Pancreas (tissue), 10 donors: Measurements from ENCODE around the gene PLAGL1. TPM values are rescaled to one million over a fixed set of nuclear protein-coding genes. Genes with fewer than 3 reads are reported as not detected.
"Not testable (repeated sequence)": the region's sequence is repeated elsewhere in the genome, so short reads cannot be mapped to it uniquely, and the experiment has no call there.

Experiments
- ATAC-seq, 4 donors: fragments of 200-7000 bp; cut with Tn5 transposase; one replicate each; pipeline versions ENCODE4 v1.8.0 to v1.9.1; 2020; ENCODE audit warnings: mild to moderate bottlenecking in 4 of 4, moderate library complexity in 4 of 4
- DNase-seq, 6 donors: peaks; one replicate each; pipeline ENCODE4 v3.0.0-alpha.2; 2020
- FAIRE-seq: peaks from 2 replicates; lab custom pipeline; 2012; peaks lifted over from hg19 to GRCh38; lab: Jason Lieb, UNC
- H3K27ac ChIP-seq, 4 donors: fragments of 200-600 bp; sonication (generic); 1 replicate in 3 of 4; 2 replicates in 1 of 4; pipeline versions ENCODE4 v1.5.0 to v1.8.0; 2020
- H3K27me3 ChIP-seq, 4 donors: fragments of 200-600 bp; one replicate each; pipeline ENCODE4 v1.8.0; 2021
- H3K36me3 ChIP-seq, 3 donors: fragments of 200-600 bp; sonication (generic) in 1 of 3; one replicate each; pipeline versions ENCODE4 v1.5.0 to v1.8.0; 2020 to 2021
- H3K4me1 ChIP-seq, 3 donors: fragments of 200-600 bp; one replicate each; pipeline ENCODE4 v1.8.0; 2021
- H3K4me3 ChIP-seq, 4 donors: fragments of 200-600 bp; sonication (generic) in 2 of 4; one replicate each; pipeline versions ENCODE4 v1.5.0 to v1.8.0; 2020 to 2021
- H3K9me3 ChIP-seq, 4 donors: fragments of 200-600 bp; one replicate each; pipeline ENCODE4 v1.8.0; 2021
- WGBS, 2 donors: extraction: QIAGEN DNeasy Blood & Tissue Kit; methylation state at CpG; one replicate each; pipeline ENCODE4 v1.1.7; 2013; 5-methylcytosine and 5-hydroxymethylcytosine counted together
- intact Hi-C, 3 donors: fragments of 100-400 bp; cut with DNase I; formaldehyde crosslinking; loops; one replicate each; pipeline versions ENCODE4 v1.11.1 to v1.14.2; 2022
- polyA plus RNA-seq, 2 donors: library from polyadenylated mRNA; stranded (reverse); fragments of 200-250 nt; gene quantifications; one replicate each; pipeline ENCODE4 v1.2.3, GENCODE V29; 2013
- total RNA-seq, 6 donors: library from RNA; stranded (reverse); fragmentation: NEBNext Ultra II Directional in 4 of 6; extraction: Animal tissue kit (Norgen Biotek cat#: 25700) in 4 of 6; gene quantifications; one replicate each; pipeline versions ENCODE4 v1.2.1 to v1.2.4, GENCODE V29; 2021 to 2023
- TF ChIP-seq, protein P1 (sequence below), 4 donors: fragments of 200-600 bp; sonication (generic) in 3 of 4; IDR thresholded peaks; one replicate each; pipeline versions ENCODE4 v1.5.0 to v1.8.0; 2021; ENCODE audit warnings: antibody characterized with exemption in 4 of 4
- donor health status: healthy with polysubstance abuse.
- donor health status: DM: no; HTN: no; CAD: no; lungs with moderate emphysema.
- donor health status: DM: no; HTN: no; CAD: no.
- donor health status: control.
- donor health status: control.
- donor health status: Bipolar disorder and iron deficiency.
- donor health status: DM: yes; HTN: yes; CAD: no.
- donor health status: DM: no; HTN: no; CAD: no.
- donor health status: DM: no; HTN: no; CAD: no.
- donor health status: DM: yes; HTN: yes; CAD: no.

The PLAGL1 gene
- total and polyA plus RNA-seq, 8 donors = 12.5 to 31.6 (median 15.8) TPM

DNA sequence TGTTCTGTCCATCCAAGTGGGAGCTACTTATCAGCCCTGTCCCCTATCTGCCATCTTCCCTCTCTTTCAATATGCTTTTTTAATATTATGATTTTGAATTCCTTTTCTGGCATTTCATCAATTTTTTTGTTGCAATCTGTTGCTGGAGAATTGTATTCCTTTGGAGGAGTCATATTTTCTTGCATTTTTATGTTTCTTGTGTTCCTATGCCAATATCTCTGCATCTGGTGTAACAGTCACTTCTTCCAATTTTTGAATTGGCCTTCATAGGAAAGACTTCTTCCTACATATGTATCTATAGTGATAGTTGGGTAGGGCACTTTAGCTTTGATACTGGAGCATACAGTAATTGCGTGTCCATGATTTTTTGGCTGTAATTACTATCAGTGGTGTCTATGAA is 73.7 kb downstream of the PLAGL1 start:
- TF ChIP-seq, protein P1, sequence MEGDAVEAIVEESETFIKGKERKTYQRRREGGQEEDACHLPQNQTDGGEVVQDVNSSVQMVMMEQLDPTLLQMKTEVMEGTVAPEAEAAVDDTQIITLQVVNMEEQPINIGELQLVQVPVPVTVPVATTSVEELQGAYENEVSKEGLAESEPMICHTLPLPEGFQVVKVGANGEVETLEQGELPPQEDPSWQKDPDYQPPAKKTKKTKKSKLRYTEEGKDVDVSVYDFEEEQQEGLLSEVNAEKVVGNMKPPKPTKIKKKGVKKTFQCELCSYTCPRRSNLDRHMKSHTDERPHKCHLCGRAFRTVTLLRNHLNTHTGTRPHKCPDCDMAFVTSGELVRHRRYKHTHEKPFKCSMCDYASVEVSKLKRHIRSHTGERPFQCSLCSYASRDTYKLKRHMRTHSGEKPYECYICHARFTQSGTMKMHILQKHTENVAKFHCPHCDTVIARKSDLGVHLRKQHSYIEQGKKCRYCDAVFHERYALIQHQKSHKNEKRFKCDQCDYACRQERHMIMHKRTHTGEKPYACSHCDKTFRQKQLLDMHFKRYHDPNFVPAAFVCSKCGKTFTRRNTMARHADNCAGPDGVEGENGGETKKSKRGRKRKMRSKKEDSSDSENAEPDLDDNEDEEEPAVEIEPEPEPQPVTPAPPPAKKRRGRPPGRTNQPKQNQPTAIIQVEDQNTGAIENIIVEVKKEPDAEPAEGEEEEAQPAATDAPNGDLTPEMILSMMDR (IDR thresholded peaks at IDR 0.05) = no peak
- Histone ChIP-seq H3K9me3 (no peaks in the 10 kb centered on the region), H3K27ac (no peak overlapping the region), H3K4me1 (no peaks in the 10 kb centered on the region), H3K4me3 (no peak overlapping the region), H3K36me3 (no peaks in the 10 kb centered on the region), H3K27me3 (no peaks in the 10 kb centered on the region)
- DNase-seq (no peak), FAIRE-seq (no peak), ATAC-seq (no peak)
- 87 to 91% methylated on average over 1 of the region's 1 CpG for WGBS, 2 donors
- intact Hi-C loops = no loop called here

DNA sequence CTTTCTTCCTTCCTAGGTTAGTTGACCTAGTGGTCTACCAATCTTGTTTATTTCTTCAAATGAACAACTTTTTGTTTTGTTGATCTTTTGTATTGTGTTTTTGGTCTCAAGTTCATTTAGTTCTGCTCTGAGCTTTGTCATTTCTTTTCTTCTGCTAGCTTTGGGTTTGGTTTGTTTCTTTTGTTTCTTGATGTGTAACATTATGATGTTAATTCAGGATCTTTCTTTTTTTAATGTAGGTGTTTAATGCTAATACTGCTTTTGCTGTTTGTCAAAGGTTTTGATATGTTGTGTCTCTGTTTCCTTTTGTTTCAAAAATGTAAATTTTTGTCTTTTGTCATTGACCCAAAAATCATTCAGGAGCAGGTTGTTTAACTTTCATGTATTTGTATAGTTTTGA is 78.1 kb downstream of the PLAGL1 start:
- no peak overlapping the region for H3K4me3 ChIP-seq
- H3K36me3 ChIP-seq = no peaks in the 10 kb centered on the region
- FAIRE-seq (no peak), ATAC-seq (no peak), DNase-seq (no peak)
- H3K4me1 ChIP-seq = no peaks in the 10 kb centered on the region
- no peaks in the 10 kb centered on the region for H3K27me3 ChIP-seq
- no peak overlapping the region for H3K27ac ChIP-seq
- no peaks in the 10 kb centered on the region for H3K9me3 ChIP-seq
- TF ChIP-seq, protein P1 (IDR thresholded peaks at IDR 0.05) = no peak
- intact Hi-C loops = no loop called here

DNA sequence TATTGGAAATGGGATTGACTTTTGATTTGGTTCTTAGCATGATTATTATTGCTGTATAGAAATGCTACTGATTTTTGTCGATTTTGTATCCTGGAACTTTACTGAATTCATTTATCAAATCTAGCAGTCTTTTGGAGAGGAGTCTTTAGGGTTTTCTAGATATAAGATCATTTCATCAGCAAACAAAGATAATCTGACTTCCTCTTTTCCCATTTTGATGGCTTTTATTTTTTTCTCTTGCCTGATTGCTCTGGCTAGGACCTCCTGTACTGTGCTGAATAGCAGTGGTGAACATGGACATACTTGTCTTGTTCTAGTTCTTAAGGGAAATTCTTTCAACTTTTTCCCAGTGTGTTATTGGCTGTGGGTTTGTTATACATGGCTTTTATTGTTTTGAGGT is 79.2 kb downstream of the PLAGL1 start:
- 83 to 97% methylated on average over 1 of the region's 1 CpG for whole genome bisulfite sequencing, 2 donors
- no peaks in the 10 kb centered on the region for H3K27me3 ChIP-seq
- TF ChIP-seq, protein P1 (IDR thresholded peaks at IDR 0.05) = no peak
- H3K9me3 ChIP-seq = no peaks in the 10 kb centered on the region
- FAIRE-seq = no peak
- H3K4me1 ChIP-seq = no peaks in the 10 kb centered on the region
- ATAC-seq = no peak
- no peak overlapping the region for H3K27ac ChIP-seq
- DNase-seq = no peak
- intact Hi-C loops = no loop called here
- H3K36me3 ChIP-seq = no peaks in the 10 kb centered on the region
- H3K4me3 ChIP-seq = no peak overlapping the region

DNA sequence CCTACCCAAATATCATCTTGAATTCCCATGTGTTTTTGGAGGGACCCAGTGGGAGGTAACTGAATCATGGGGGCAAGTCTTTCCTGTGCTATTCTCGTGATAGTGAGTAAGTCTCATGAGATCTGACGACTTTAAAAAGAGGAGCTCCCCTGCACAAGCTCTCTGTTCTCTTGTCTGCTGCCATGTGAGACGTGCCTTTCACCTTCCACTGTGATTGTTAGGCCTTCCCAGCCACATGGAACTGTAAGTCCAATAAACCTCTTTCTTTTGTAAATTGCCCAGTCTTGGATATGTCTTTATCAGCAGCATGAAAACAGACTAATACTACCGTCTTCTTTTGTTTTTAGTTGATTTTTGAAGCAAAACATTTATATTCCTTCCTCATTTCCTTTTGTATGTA is 91.0 kb downstream of the PLAGL1 start:
- H3K27ac ChIP-seq, intact Hi-C loops, ATAC-seq, H3K4me3 ChIP-seq, DNase-seq, H3K9me3 ChIP-seq, FAIRE-seq, H3K4me1 ChIP-seq, H3K27me3 ChIP-seq, H3K36me3 ChIP-seq: not testable (repeated sequence)
- WGBS, 2 donors = 79 to 89% methylated on average over 4 of the region's 4 CpGs

DNA sequence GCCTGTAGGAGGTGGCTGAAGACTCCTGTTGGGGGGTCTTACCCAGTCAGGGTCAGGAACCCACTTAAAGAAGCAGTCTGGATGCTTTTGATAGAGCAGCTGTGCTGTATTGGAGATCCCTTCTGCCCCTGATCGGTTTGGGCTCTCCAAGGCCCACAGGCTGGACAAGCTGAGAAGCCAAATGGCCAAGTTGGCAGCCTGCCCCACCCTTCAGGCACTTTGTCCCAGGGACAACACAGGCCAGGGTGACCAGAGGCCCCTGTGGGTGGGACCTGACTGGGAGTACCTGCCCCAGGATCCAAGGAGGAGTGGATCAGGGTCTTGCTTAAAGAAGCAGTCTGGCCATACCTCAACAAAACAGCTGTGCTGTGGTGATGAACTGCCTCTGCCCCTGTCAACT is 95.4 kb downstream of the PLAGL1 start:
- intact Hi-C loops = no loop called here
- Histone ChIP-seq H3K27me3 (no peaks in the 10 kb centered on the region), H3K9me3 (no peaks in the 10 kb centered on the region), H3K27ac (no peak overlapping the region), H3K4me1 (no peaks in the 10 kb centered on the region), H3K4me3 (no peak overlapping the region), H3K36me3 (no peaks in the 10 kb centered on the region)
- FAIRE-seq = no peak
- 89% methylated on average over 1 of the region's 1 CpG for WGBS, 2 donors
- TF ChIP-seq, protein P1 (IDR thresholded peaks at IDR 0.05) = no peak
- ATAC-seq = no peak
- DNase-seq = no peak

DNA sequence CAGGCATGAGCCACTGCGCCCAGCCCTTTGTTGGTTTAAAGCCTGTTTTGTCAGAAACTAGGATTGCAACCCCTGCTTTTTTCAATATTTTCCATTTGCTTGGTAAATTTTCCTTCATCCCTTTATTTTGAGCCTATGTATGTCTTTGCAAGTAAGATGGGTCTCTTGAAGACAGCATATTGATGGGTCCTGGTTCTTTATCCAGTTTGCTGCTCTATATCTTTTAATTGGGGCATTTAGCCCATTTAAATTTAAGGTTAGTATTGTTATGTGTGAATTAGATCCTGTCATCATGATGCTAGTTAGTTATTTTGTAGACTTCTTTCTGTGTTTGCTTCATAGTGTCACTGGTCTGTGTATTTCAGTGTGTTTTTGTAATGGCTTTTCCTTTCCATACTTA is 97.0 kb downstream of the PLAGL1 start:
- Histone ChIP-seq H3K9me3 (no peaks in the 10 kb centered on the region), H3K27me3 (no peaks in the 10 kb centered on the region), H3K36me3 (no peaks in the 10 kb centered on the region), H3K27ac (no peak overlapping the region), H3K4me3 (no peak overlapping the region), H3K4me1 (no peaks in the 10 kb centered on the region)
- ATAC-seq (no peak), DNase-seq (no peak), FAIRE-seq (no peak)
- WGBS, 2 donors = 89 to 97% methylated on average over 1 of the region's 1 CpG
- TF ChIP-seq, protein P1 (IDR thresholded peaks at IDR 0.05) = no peak
- intact Hi-C loops = no loop called here
